MCF 10A (cell line): Measurements from ENCODE around the gene FRMPD1. TPM values are rescaled to one million over a fixed set of nuclear protein-coding genes. Genes with fewer than 3 reads are reported as not detected.

Experiments
- BruUV-seq: library from RNA; stranded (reverse); fragments of 400-500 nt; replicated peaks from 2 replicates; lab custom pipeline; 2021; lab: Mats Ljungman, UMichigan
- CTCF ChIA-PET: fragments of 300-600 bp; sonication (Branson Sonifier 250); formaldehyde crosslinking; extraction: SDS; loops from one replicate; lab custom pipeline; 2021; ENCODE audit warnings: antibody characterized with exemption, inconsistent platforms; lab: Yijun Ruan, JAX
- POLR2A ChIA-PET: fragments of 300-600, 350-650 bp; sonication (Branson Sonifier 250); formaldehyde crosslinking; extraction: SDS; loops from one replicate; lab custom pipeline; 2020; ENCODE audit warnings: antibody characterized with exemption, inconsistent platforms; lab: Yijun Ruan, JAX
- DNase-seq: peaks from one replicate; pipeline ENCODE4 v3.0.0-alpha.2; 2018; ENCODE audit not compliant: unreplicated experiment
- H3K27ac Mint-ChIP-seq: one replicate; pipeline ENCODE4 v1.8.0; 2022; ENCODE audit warnings: mild to moderate bottlenecking, low read depth, mixed read lengths; ENCODE audit not compliant: unreplicated experiment
- H3K27me3 Mint-ChIP-seq: one replicate; pipeline ENCODE4 v1.8.0; 2022; ENCODE audit warnings: mixed read lengths; ENCODE audit not compliant: insufficient read depth, unreplicated experiment
- H3K36me3 Mint-ChIP-seq: one replicate; pipeline ENCODE4 v1.8.0; 2022; ENCODE audit warnings: mild to moderate bottlenecking, moderate library complexity, mixed read lengths; ENCODE audit not compliant: insufficient read depth, unreplicated experiment
- H3K4me1 Mint-ChIP-seq: one replicate; pipeline ENCODE4 v1.8.0; 2022; ENCODE audit warnings: mixed read lengths; ENCODE audit not compliant: insufficient read depth, unreplicated experiment
- H3K4me3 Mint-ChIP-seq: one replicate; pipeline ENCODE4 v1.8.0; 2022; ENCODE audit warnings: mild to moderate bottlenecking, moderate library complexity, mixed read lengths; ENCODE audit not compliant: unreplicated experiment
- H3K9me3 Mint-ChIP-seq: one replicate; pipeline ENCODE4 v1.8.0; 2022; ENCODE audit warnings: mixed read lengths; ENCODE audit not compliant: unreplicated experiment
- CTCF ChIP-seq: fragments of 200-600 bp; IDR thresholded peaks from one replicate; pipeline ENCODE4 v1.8.0; 2022; ENCODE audit warnings: antibody characterized with exemption, mild to moderate bottlenecking; ENCODE audit not compliant: unreplicated experiment
- intact Hi-C: fragments of 100-400 bp; cut with micrococcal nuclease; formaldehyde crosslinking; loops from 2 replicates; pipeline ENCODE4 v1.14.1; 2022
- total RNA-seq: library from RNA; stranded (reverse); gene quantifications from 2 replicates; pipeline ENCODE4 v1.2.3, GENCODE V29; 2022

The FRMPD1 gene
- total RNA-seq, 1 experiment from 2014 or later = not detected

DNA sequence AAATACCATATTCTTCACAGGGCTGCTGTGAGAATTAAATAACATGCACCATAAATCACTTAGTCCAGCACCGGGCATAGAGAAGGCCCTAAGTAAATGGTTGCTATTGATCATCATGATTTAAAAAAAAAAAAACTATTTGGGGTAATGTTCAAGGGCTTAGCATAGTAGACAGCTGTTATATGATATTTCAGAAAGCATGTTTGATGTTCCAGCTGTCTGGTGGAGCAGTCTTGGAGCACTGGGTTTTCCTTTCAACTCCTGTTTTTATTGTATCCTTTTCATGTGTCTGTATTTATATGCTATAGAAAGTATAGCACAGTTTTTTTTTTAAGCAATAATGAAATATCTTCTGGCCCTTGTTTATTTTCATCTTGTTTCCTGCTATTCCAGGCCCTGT, 30.4 kb upstream of the FRMPD1 start:
- H3K27ac Mint-ChIP-seq = no peak overlapping the region
- DNase-seq = no peak
- BruUV-seq = no TSS peak
- no peak for TF ChIP-seq CTCF
- H3K36me3 Mint-ChIP-seq = no peaks in the 10 kb centered on the region
- H3K27me3 Mint-ChIP-seq = no peaks in the 10 kb centered on the region
- intact Hi-C loops = no loop called here
- POLR2A ChIA-PET = no interaction called here
- H3K4me3 Mint-ChIP-seq = no peak overlapping the region
- no peaks in the 10 kb centered on the region for H3K4me1 Mint-ChIP-seq
- CTCF ChIA-PET = no interaction called here
- H3K9me3 Mint-ChIP-seq = no peaks in the 10 kb centered on the region

DNA sequence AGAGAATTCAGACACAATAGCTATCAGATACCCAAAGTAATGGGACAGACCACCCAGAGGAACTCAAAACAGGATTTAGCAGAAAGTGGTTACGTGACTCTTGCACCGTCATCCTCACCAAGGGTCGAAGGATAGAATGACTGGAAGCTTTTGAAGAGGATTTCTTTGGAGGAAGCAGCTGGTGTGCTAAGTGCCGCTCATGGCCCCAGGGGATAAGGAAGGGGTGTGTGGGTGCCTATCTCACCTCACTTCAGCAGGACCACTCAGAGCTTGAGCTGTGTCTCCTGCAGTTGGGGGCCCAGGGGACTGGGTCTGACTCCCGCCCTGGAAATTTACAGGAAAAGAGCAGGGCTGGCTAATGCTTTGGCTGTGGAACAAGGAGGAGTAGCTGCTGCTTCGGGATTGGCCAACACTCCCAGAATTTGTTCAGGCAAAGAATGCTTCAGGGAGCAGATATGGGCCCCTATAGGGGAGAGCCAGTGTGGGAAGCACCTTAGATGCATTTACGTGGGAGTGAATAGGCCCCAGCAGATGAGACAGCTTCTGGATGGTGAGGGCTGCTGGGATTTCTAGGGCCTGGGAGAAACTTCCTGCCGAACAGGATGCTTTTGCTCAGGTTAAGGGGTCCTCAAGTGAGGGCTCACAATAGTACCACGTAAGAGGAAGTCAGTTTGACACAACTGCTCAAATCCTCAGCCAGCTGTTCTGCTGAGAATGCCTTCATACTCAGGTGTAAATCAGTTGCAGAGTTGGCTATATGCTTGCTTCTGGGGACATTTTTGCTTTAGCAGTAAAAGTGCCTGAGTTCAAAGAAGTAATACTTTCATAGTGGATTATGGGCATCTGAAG, 29.3 kb upstream of the FRMPD1 start:
- Mint-ChIP-seq H3K4me3 (no peak overlapping the region), H3K9me3 (no peaks in the 10 kb centered on the region), H3K4me1 (no peaks in the 10 kb centered on the region), H3K27me3 (no peaks in the 10 kb centered on the region), H3K27ac (no peak overlapping the region), H3K36me3 (no peaks in the 10 kb centered on the region)
- intact Hi-C loops = no loop called here
- DNase-seq = no peak
- TF ChIP-seq CTCF = no peak
- POLR2A ChIA-PET = interaction anchor here (0.6 kb wide), 1 partner anchor 192 kb away, joined by 3 read pairs; no protein-coding TSS in a partner anchor
- BruUV-seq = no TSS peak
- CTCF ChIA-PET = no interaction called here

DNA sequence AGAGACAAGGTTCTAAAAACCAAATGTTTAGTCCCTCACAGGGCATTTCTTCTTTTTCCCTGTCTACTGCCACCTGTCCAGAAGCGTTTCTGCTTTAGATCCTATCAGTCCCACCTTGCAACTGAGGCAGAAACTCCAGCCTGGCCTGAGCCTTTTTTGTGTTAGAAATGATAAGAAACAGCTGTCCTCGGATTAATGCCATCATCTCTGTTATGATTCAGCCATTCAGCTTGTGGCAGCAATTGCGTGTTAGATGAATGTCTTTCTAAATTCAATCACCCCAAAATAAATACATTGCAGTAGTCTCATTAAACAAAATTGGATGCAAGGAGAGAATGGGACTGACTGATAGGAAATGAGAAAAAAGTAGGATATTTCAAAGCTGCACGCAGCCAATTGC, 28.3 kb upstream of the FRMPD1 start:
- no peak overlapping the region for H3K4me3 Mint-ChIP-seq
- intact Hi-C loops = no loop called here
- POLR2A ChIA-PET = no interaction called here
- H3K36me3 Mint-ChIP-seq = no peaks in the 10 kb centered on the region
- no peak for DNase-seq
- CTCF ChIA-PET = interaction anchor here (0.6 kb wide), 1 partner anchor 38 kb away, joined by 3 read pairs; no protein-coding TSS in a partner anchor
- BruUV-seq = no TSS peak
- peaks cover 7% of the 10 kb centered on the region for H3K4me1 Mint-ChIP-seq
- no peaks in the 10 kb centered on the region for H3K27me3 Mint-ChIP-seq
- H3K27ac Mint-ChIP-seq = no peak overlapping the region
- H3K9me3 Mint-ChIP-seq = no peaks in the 10 kb centered on the region
- no peak for TF ChIP-seq CTCF

DNA sequence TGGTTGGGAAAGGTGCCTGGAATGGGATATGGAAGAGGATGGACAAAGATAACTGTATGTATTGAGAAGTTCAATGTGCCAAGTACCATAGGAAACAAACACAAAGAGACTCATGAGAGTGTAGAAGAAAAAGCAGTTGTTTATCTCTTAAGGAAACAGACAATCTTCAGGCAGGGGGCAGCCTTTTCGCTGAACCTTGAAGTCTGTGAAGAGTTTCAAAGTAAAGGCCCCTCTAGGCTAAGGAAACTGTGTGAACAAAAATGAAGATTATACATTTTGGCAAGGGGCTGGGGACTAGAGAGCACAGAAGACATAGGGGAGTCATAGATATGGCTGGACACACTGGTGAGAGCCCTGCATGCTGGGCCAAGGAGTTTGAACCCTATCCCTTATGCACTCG, 27.5 kb upstream of the FRMPD1 start:
- H3K27me3 Mint-ChIP-seq = no peaks in the 10 kb centered on the region
- peaks cover 7% of the 10 kb centered on the region for H3K4me1 Mint-ChIP-seq
- DNase-seq = no peak
- no peaks in the 10 kb centered on the region for H3K9me3 Mint-ChIP-seq
- H3K36me3 Mint-ChIP-seq = no peaks in the 10 kb centered on the region
- no peak overlapping the region for H3K27ac Mint-ChIP-seq
- TF ChIP-seq CTCF = no peak
- no peak overlapping the region for H3K4me3 Mint-ChIP-seq
- intact Hi-C loops = no loop called here
- ChIA-PET CTCF (no interaction called here), POLR2A (interaction anchor here (1.1 kb wide), 1 partner anchor 9 kb away, joined by 3 read pairs; no protein-coding TSS in a partner anchor)
- no TSS peak for BruUV-seq
